Prostate gland (tissue), 2 donors: ENCODE measurements around the gene LIM2. TPM values are rescaled to one million over a fixed set of nuclear protein-coding genes. Genes with fewer than 3 reads are reported as not detected.

ENCODE experiments used
- DNase-seq: peaks from one replicate; pipeline ENCODE4 v3.0.0-alpha.2; 2019; ENCODE audit warnings: low spot score
- H3K27ac ChIP-seq, 2 donors: fragments of 200-600 bp; sonication (generic); 2 replicates each; pipeline ENCODE4 v1.5.1; 2017 to 2019
- H3K27me3 ChIP-seq: fragments of 200-600 bp; sonication (generic); replicated peaks from 2 replicates; pipeline ENCODE4 v1.5.1; 2019; ENCODE audit not compliant: insufficient read depth
- H3K36me3 ChIP-seq, 2 donors: fragments of 200-600 bp; sonication (generic); 1 replicate in 1 of 2; 2 replicates in 1 of 2; pipeline versions ENCODE4 v1.5.1 to v1.8.1; 2017 to 2019
- H3K4me1 ChIP-seq: fragments of 200-600 bp; sonication (generic); replicated peaks from 2 replicates; pipeline ENCODE4 v1.5.1; 2019
- H3K4me3 ChIP-seq, 2 donors: fragments of 200-600 bp; sonication (generic); 2 replicates each; pipeline ENCODE4 v1.5.1; 2017 to 2019
- H3K9me3 ChIP-seq: fragments of 200-600 bp; sonication (generic); 2 replicates; pipeline ENCODE4 v1.5.1; 2017
- POLR2A ChIP-seq: fragments of 450-650 bp; IDR thresholded peaks from one replicate; pipeline ENCODE4 v1.6.1; 2016; ENCODE audit warnings: antibody characterized with exemption, mild to moderate bottlenecking
- POLR2AphosphoS5 ChIP-seq: sonication (generic); formaldehyde crosslinking; IDR thresholded peaks from one replicate; pipeline ENCODE4 v1.6.1; 2017; ENCODE audit warnings: antibody characterized with exemption
- WGBS: methylation state at CpG from one replicate; pipeline ENCODE4 v1.1.5; 2018; 5-methylcytosine and 5-hydroxymethylcytosine counted together
- intact Hi-C: fragments of 100-400 bp; cut with DNase I; formaldehyde crosslinking; loops from one replicate; pipeline ENCODE4 v1.14.2; 2022
- total RNA-seq, 2 donors: library from RNA; depleted of rRNA; stranded (reverse); fragments of >200 nt; gene quantifications; one replicate each; pipeline ENCODE4 v1.1.0, GENCODE V29; 2016
- TF ChIP-seq, protein P1 (sequence below), 4 experiments: fragments of 200-600 bp in 2 of 4; fragments of 450-650 bp in 2 of 4; sonication (generic) in 2 of 4; IDR thresholded peaks; 1 replicate in 3 of 4; 2 replicates in 1 of 4; pipeline ENCODE4 v1.5.1; 2016 to 2019; ENCODE audit warnings: antibody characterized with exemption in 4 of 4, mild to moderate bottlenecking in 2 of 4, moderate library complexity in 2 of 4

LIM2 gene
- total RNA-seq, 2 donors from 2014 or later, result not detected

- H3K4me1 ChIP-seq, result peaks cover 8% of the 10 kb centered on the region
- no peaks in the 10 kb centered on the region for H3K27me3 ChIP-seq
- peak; percentile 97 for DNase-seq
- no peaks in the 10 kb centered on the region for H3K36me3 ChIP-seq
- TF ChIP-seq POLR2A (peak; percentile 95), POLR2AphosphoS5 (peak; percentile 98)
- TF ChIP-seq, protein P1, sequence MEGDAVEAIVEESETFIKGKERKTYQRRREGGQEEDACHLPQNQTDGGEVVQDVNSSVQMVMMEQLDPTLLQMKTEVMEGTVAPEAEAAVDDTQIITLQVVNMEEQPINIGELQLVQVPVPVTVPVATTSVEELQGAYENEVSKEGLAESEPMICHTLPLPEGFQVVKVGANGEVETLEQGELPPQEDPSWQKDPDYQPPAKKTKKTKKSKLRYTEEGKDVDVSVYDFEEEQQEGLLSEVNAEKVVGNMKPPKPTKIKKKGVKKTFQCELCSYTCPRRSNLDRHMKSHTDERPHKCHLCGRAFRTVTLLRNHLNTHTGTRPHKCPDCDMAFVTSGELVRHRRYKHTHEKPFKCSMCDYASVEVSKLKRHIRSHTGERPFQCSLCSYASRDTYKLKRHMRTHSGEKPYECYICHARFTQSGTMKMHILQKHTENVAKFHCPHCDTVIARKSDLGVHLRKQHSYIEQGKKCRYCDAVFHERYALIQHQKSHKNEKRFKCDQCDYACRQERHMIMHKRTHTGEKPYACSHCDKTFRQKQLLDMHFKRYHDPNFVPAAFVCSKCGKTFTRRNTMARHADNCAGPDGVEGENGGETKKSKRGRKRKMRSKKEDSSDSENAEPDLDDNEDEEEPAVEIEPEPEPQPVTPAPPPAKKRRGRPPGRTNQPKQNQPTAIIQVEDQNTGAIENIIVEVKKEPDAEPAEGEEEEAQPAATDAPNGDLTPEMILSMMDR (IDR thresholded peaks at IDR 0.05), result no peak
- intact Hi-C loops, result loop anchor here (2.0 to 5.0 kb wide), 2 partner anchors 26 to 336 kb away; no protein-coding TSS in a partner anchor
- peak overlapping the region; percentile 61 to 76 for H3K4me3 ChIP-seq
- H3K27ac ChIP-seq, result peak overlapping the region; percentile 85 to 86
- no peaks in the 10 kb centered on the region for H3K9me3 ChIP-seq
- under 1% methylated on average over 54 of the region's 54 CpGs for WGBS
Measured at GRCh38 chr19:51366389-51367254, 21.2 kb downstream of the LIM2 start.

DNA sequence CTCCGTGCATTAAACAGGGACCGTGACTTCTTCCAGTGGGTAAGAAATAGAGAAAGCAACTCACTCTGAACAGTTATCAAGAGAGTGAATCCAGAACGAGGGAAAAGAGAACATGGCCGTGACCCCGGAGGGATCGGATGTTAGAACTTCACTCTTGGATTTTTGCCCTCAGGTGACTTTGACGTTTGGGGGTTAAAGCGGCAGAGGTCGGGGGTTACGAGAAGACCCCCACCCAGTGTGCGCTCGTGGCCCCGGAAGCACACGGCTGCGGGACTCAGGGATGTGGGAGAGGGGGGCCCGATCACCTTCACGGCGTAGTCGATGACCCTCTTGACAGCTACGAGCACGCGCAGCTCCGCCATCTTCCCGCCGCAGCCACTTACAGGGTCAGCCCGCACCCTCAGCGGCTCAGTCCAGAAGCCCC is 21.8 kb downstream of the LIM2 start, which contains the start of gene ETFB:
Gene ETFB (minus strand): TSS at position 424 of the 424 bp plus-strand sequence. CDS start 62 bp downstream, at position 362.
- no peak for DNase-seq
- no peaks in the 10 kb centered on the region for H3K36me3 ChIP-seq
- peaks cover 8% of the 10 kb centered on the region for H3K4me1 ChIP-seq
- peak within 1 kb of the TSS; percentile 61 to 76 for H3K4me3 ChIP-seq
- intact Hi-C loops, result loop anchor here (2.0 to 5.0 kb wide), 2 partner anchors 25 to 336 kb away; no protein-coding TSS in a partner anchor
- WGBS, result under 1% methylated on average over 27 of the region's 27 CpGs
- no peaks in the 10 kb centered on the region for H3K27me3 ChIP-seq
- TF ChIP-seq POLR2A, result no peak
- no peak for TF ChIP-seq POLR2AphosphoS5
- TF ChIP-seq, protein P1 (IDR thresholded peaks at IDR 0.05), result no peak
- H3K27ac ChIP-seq, result peak within 1 kb of the TSS; percentile 85 to 86
- no peaks in the 10 kb centered on the region for H3K9me3 ChIP-seq

- Histone ChIP-seq H3K9me3 (no peaks in the 10 kb centered on the region), H3K4me3 (peak overlapping the region; percentile 61 to 76), H3K27ac (peak overlapping the region; percentile 85 to 86), H3K4me1 (peaks cover 8% of the 10 kb centered on the region), H3K36me3 (no peaks in the 10 kb centered on the region), H3K27me3 (no peaks in the 10 kb centered on the region)
- TF ChIP-seq POLR2A (no peak), POLR2AphosphoS5 (no peak)
- TF ChIP-seq, protein P1 (IDR thresholded peaks at IDR 0.05), result no peak
- intact Hi-C loops, result loop anchor here (5.0 kb wide), 1 partner anchor 337 kb away; no protein-coding TSS in a partner anchor
- no peak for DNase-seq
- WGBS, result 13% methylated on average over 10 of the region's 10 CpGs
Measured at GRCh38 chr19:51365211-51365964, 22.4 kb downstream of the LIM2 start.

DNA sequence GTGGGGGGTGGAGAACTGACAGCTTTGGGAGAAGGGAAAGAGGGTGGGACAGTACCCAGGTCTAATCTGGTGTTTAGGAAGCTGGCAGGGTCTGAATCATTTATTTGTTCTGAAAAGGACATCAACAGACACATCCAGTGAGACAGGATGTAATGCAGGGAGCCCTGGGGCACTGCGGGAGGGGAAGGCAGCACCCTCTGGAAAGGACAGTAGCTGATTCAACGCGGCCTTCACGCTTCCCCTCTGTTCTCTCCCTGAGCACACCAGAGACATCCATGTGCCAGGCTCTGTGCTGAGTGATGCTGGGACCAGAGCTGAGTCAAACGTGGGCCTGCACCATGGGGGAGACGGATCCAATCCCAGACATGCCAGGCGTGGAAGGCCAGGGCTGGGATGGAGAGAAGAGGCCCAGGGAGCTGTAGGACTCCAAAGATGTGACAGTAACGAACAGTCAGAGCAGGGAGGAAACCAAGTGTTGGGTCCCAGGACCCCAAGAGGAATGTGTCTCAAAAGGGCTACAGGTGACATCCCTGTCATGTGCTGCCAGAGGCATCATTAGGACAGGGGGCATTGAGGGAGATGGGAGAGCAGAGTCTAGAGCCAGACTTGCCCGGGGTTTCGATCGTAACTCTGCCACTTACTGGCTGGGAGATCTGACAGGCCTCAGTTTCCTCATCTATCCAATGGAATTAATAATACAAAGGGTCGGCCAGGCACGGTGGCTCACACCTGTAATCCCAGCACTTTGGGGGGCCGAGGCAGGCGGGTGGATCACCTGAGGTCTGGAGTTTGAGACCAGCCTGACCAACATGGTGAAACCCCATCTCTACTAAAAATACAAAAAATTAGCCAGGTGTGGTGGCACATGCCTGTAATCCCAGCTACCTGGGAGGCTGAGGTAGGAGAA is 23.3 kb downstream of the LIM2 start:
- Histone ChIP-seq H3K4me1 (peaks cover 8% of the 10 kb centered on the region), H3K36me3 (no peaks in the 10 kb centered on the region), H3K27ac (peak overlapping the region in 1 of 2 donors; percentile 86), H3K27me3 (no peaks in the 10 kb centered on the region), H3K9me3 (no peaks in the 10 kb centered on the region), H3K4me3 (no peak overlapping the region)
- DNase-seq, result no peak
- intact Hi-C loops, result loop anchor here (5.0 kb wide), 1 partner anchor 338 kb away; no protein-coding TSS in a partner anchor
- WGBS, result 68% methylated on average over 15 of the region's 15 CpGs
- TF ChIP-seq POLR2A, result no peak
- peak; percentile 19 for TF ChIP-seq POLR2AphosphoS5
